CD14-positive monocyte (primary cell): ENCODE data around the gene CDH4. TPM values are rescaled to one million over a fixed set of nuclear protein-coding genes. Genes with fewer than 3 reads are reported as not detected.

Source experiments
- DNase-seq, 3 donors: peaks; one replicate each; pipeline ENCODE4 v3.0.0-alpha.2; 2011 to 2022
- H2AFZ ChIP-seq: 2 replicates; pipeline ENCODE4 v1.6.0; 2012; ENCODE audit warnings: mild to moderate bottlenecking, low read depth, low read length, inconsistent platforms; ENCODE audit not compliant: insufficient read depth, poor library complexity, severe bottlenecking
- H3K27ac ChIP-seq, 2 donors: 1 replicate in 1 of 2; 2 replicates in 1 of 2; pipeline ENCODE4 v1.5.1; 2012 to 2013; ENCODE audit warnings: low read length in 2 of 2, control low read depth in 1 of 2, inconsistent platforms in 1 of 2, low read depth in 1 of 2, mild to moderate bottlenecking in 1 of 2
- H3K27me3 ChIP-seq, 2 donors: one replicate each; pipeline versions ENCODE4 v1.6.0 to v1.6.1; 2011 to 2013; ENCODE audit warnings: low read length in 2 of 2; ENCODE audit not compliant: control insufficient read depth in 2 of 2, insufficient read depth in 2 of 2
- H3K36me3 ChIP-seq, 2 donors: replicated peaks in 1 of 2; 1 replicate in 1 of 2; 2 replicates in 1 of 2; pipeline versions ENCODE4 v1.5.1 to v1.6.1; 2012 to 2013; ENCODE audit warnings: low read length in 2 of 2, control low read depth in 1 of 2, inconsistent platforms in 1 of 2, mild to moderate bottlenecking in 1 of 2; ENCODE audit not compliant: insufficient read depth in 2 of 2, control insufficient read depth in 1 of 2
- H3K4me1 ChIP-seq, 2 donors: 1 replicate in 1 of 2; 2 replicates in 1 of 2; pipeline versions ENCODE4 v1.5.1 to v1.6.1; 2012 to 2013; ENCODE audit warnings: low read length in 2 of 2, control low read depth in 1 of 2, inconsistent platforms in 1 of 2, mild to moderate bottlenecking in 1 of 2, moderate library complexity in 1 of 2; ENCODE audit not compliant: insufficient read depth in 2 of 2, control insufficient read depth in 1 of 2
- H3K4me2 ChIP-seq: replicated peaks from 2 replicates; pipeline ENCODE3; 2012; ENCODE audit warnings: low read length, moderate library complexity, mild to moderate bottlenecking; ENCODE audit not compliant: poor library complexity, severe bottlenecking; ENCODE audit errors: extremely low read depth
- H3K4me3 ChIP-seq, 3 experiments: fragments of 200-600 bp in 1 of 3; sonication (generic) in 1 of 3; replicated peaks in 1 of 3; 1 replicate in 2 of 3; 2 replicates in 1 of 3; pipeline ENCODE4 v1.5.1; 2011 to 2013; ENCODE audit warnings: low read length in 3 of 3, mild to moderate bottlenecking in 3 of 3, control low read depth in 2 of 3, low read depth in 2 of 3, inconsistent platforms in 1 of 3, moderate library complexity in 1 of 3
- H3K79me2 ChIP-seq: 2 replicates; pipeline ENCODE4 v1.6.0; 2012; ENCODE audit warnings: mild to moderate bottlenecking, control low read depth, inconsistent platforms, low read length, moderate library complexity; ENCODE audit not compliant: insufficient read depth
- H3K9ac ChIP-seq: 2 replicates; pipeline ENCODE4 v1.6.0; 2017; ENCODE audit warnings: low read length, mild to moderate bottlenecking; ENCODE audit not compliant: insufficient read depth, poor library complexity, severe bottlenecking
- H3K9me3 ChIP-seq, 2 donors: replicated peaks in 1 of 2; 1 replicate in 1 of 2; 2 replicates in 1 of 2; pipeline versions ENCODE4 v1.5.1 to v1.6.1; 2012 to 2013; ENCODE audit warnings: low read length in 2 of 2, control low read depth in 1 of 2; ENCODE audit not compliant: control insufficient read depth in 1 of 2, insufficient read depth in 1 of 2
- H4K20me1 ChIP-seq: 2 replicates; pipeline ENCODE4 v1.6.0; 2012; ENCODE audit warnings: mild to moderate bottlenecking, low read length, control low read depth, moderate library complexity; ENCODE audit not compliant: insufficient read depth
- H3K27ac Mint-ChIP-seq, 7 donors: one replicate each; pipeline ENCODE4 v1.8.0; 2020; ENCODE audit warnings: mild to moderate bottlenecking in 7 of 7, mixed read lengths in 7 of 7, moderate library complexity in 6 of 7, inconsistent platforms in 2 of 7
- H3K27me3 Mint-ChIP-seq, 3 donors: one replicate each; pipeline ENCODE4 v1.8.0; 2021 to 2022; ENCODE audit warnings: low read depth in 3 of 3, mild to moderate bottlenecking in 3 of 3, mixed read lengths in 3 of 3, moderate library complexity in 3 of 3, inconsistent platforms in 1 of 3
- H3K36me3 Mint-ChIP-seq, 2 donors: one replicate each; pipeline ENCODE4 v1.8.0; 2020; ENCODE audit warnings: mixed read lengths in 2 of 2, inconsistent platforms in 1 of 2, mild to moderate bottlenecking in 1 of 2
- H3K4me1 Mint-ChIP-seq: one replicate; pipeline ENCODE4 v1.8.0; 2020; ENCODE audit warnings: mild to moderate bottlenecking, mixed read lengths
- H3K4me3 Mint-ChIP-seq, 2 donors: one replicate each; pipeline ENCODE4 v1.8.0; 2020; ENCODE audit warnings: mild to moderate bottlenecking in 2 of 2, mixed read lengths in 2 of 2, moderate library complexity in 1 of 2
- H3K9me3 Mint-ChIP-seq, 7 donors: one replicate each; pipeline ENCODE4 v1.8.0; 2020 to 2022; ENCODE audit warnings: mixed read lengths in 7 of 7, mild to moderate bottlenecking in 6 of 7, moderate library complexity in 6 of 7, inconsistent platforms in 2 of 7
- CTCF ChIP-seq: fragments of 200-600 bp; IDR thresholded peaks from one replicate; pipeline ENCODE4 v1.8.0; 2022; ENCODE audit warnings: antibody characterized with exemption, mild to moderate bottlenecking
- WGBS: methylation state at CpG from one replicate; pipeline ENCODE4 v1.1.5; 2013; ENCODE audit warnings: missing lambda C conversion rate; ENCODE audit not compliant: insufficient coverage; 5-methylcytosine and 5-hydroxymethylcytosine counted together
- intact Hi-C, 2 donors: fragments of 100-400 bp; cut with micrococcal nuclease; formaldehyde crosslinking; loops; one replicate each; pipeline versions ENCODE4 v1.15.0 to v1.15.1; 2023
- polyA plus RNA-seq, 3 donors: library from polyadenylated mRNA; depleted of rRNA in 1 of 3; unstranded in 2 of 3; stranded (reverse) in 1 of 3; fragments of 300-500 nt in 2 of 3; fragments of >200 nt in 1 of 3; fragmentation: Illumina TruSeq in 2 of 3; gene quantifications; 1 replicate in 2 of 3; 2 replicates in 1 of 3; pipeline ENCODE4 v1.2.3, GENCODE V29; 2012 to 2021

Gene CDH4
- polyA plus RNA-seq, 3 donors, result not detected

GRCh38 chr20:61414455-61414991 is 162.5 kb downstream of the CDH4 start:
- H3K9me3 ChIP-seq, result peaks cover 60 to 90% of the 10 kb centered on the region in 2 donors
- H3K9ac ChIP-seq, result no peak overlapping the region
- 87% methylated on average over 9 of the region's 11 CpGs for WGBS
- H3K4me3 Mint-ChIP-seq, result no peak overlapping the region
- H3K36me3 Mint-ChIP-seq, result no peaks in the 10 kb centered on the region
- no peak for TF ChIP-seq CTCF
- peaks cover 9 to 54% (median 43%) of the 10 kb centered on the region in 7 donors for H3K9me3 Mint-ChIP-seq
- no peak overlapping the region for H3K4me2 ChIP-seq
- no peak overlapping the region for H2AFZ ChIP-seq
- H3K27ac ChIP-seq, result no peak overlapping the region
- no peaks in the 10 kb centered on the region for H3K4me1 Mint-ChIP-seq
- DNase-seq, result no peak
- H3K36me3 ChIP-seq, result no peaks in the 10 kb centered on the region
- H3K4me1 ChIP-seq, result no peaks in the 10 kb centered on the region
- H4K20me1 ChIP-seq, result no peaks in the 10 kb centered on the region
- no peak overlapping the region for H3K27ac Mint-ChIP-seq
- no peaks in the 10 kb centered on the region for H3K79me2 ChIP-seq
- intact Hi-C loops, result no loop called here
- no peaks in the 10 kb centered on the region for H3K27me3 ChIP-seq
- H3K4me3 ChIP-seq, result no peak overlapping the region
- peaks cover 0 to 2% (median 0%) of the 10 kb centered on the region in 3 donors for H3K27me3 Mint-ChIP-seq

- no peaks in the 10 kb centered on the region for H3K4me1 ChIP-seq
- no peak overlapping the region for H2AFZ ChIP-seq
- H3K9ac ChIP-seq, result no peak overlapping the region
- Mint-ChIP-seq H3K4me3 (no peak overlapping the region), H3K4me1 (no peaks in the 10 kb centered on the region), H3K27me3 (peaks cover 0 to 2% (median 0%) of the 10 kb centered on the region in 3 donors), H3K36me3 (no peaks in the 10 kb centered on the region), H3K9me3 (peaks cover 13 to 69% (median 47%) of the 10 kb centered on the region in 7 donors), H3K27ac (no peak overlapping the region)
- peaks cover 56 to 98% of the 10 kb centered on the region in 2 donors for H3K9me3 ChIP-seq
- TF ChIP-seq CTCF, result no peak
- no peaks in the 10 kb centered on the region for H3K27me3 ChIP-seq
- H3K4me2 ChIP-seq, result no peak overlapping the region
- DNase-seq, result no peak
- intact Hi-C loops, result no loop called here
- WGBS, result 75% methylated on average over 1 of the region's 7 CpGs
- H3K79me2 ChIP-seq, result no peaks in the 10 kb centered on the region
- H3K4me3 ChIP-seq, result no peak overlapping the region
- H4K20me1 ChIP-seq, result no peaks in the 10 kb centered on the region
- no peak overlapping the region for H3K27ac ChIP-seq
- no peaks in the 10 kb centered on the region for H3K36me3 ChIP-seq
Measured at GRCh38 chr20:61416546-61416945, 164.5 kb downstream of the CDH4 start.
